Measurements from ENCODE around the gene ATP11C. TPM values are rescaled to one million over a fixed set of nuclear protein-coding genes. Genes with fewer than 3 reads are reported as not detected.

ATP11C gene
- total RNA-seq, 1 experiment from 2014 or later: 19.0 TPM

DNA sequence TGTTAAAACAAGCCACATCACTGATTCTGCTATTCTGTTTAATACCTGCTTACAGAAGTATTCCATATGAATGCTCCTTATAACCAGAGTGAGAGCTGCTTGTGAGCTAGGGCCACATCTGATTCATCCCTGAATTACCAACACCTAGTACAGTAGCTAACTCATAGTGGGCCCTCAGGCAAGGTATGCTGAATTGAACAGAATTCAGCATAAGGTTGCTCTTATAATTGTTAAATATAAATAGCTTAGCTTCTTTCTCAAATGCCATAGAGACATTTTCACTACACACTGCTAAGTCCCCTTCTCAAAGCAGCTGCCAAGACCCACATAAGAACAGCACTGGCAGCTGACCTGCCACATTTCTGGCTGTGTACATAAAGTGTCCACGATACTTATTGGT is 197.9 kb downstream of the ATP11C start:
- TF ChIP-seq, protein P1, sequence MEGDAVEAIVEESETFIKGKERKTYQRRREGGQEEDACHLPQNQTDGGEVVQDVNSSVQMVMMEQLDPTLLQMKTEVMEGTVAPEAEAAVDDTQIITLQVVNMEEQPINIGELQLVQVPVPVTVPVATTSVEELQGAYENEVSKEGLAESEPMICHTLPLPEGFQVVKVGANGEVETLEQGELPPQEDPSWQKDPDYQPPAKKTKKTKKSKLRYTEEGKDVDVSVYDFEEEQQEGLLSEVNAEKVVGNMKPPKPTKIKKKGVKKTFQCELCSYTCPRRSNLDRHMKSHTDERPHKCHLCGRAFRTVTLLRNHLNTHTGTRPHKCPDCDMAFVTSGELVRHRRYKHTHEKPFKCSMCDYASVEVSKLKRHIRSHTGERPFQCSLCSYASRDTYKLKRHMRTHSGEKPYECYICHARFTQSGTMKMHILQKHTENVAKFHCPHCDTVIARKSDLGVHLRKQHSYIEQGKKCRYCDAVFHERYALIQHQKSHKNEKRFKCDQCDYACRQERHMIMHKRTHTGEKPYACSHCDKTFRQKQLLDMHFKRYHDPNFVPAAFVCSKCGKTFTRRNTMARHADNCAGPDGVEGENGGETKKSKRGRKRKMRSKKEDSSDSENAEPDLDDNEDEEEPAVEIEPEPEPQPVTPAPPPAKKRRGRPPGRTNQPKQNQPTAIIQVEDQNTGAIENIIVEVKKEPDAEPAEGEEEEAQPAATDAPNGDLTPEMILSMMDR (IDR thresholded peaks at IDR 0.05; ENCODE audit: unreplicated experiment): no peak
- no peaks in the 10 kb centered on the region for H3K9me3 Mint-ChIP-seq (ENCODE audit: unreplicated experiment)
- CTCF ChIA-PET: interaction anchor here (1.3 kb wide), 1 partner anchor 13 kb away, joined by 3 read pairs; no protein-coding TSS in a partner anchor
- no peaks in the 10 kb centered on the region for H3K27me3 Mint-ChIP-seq (ENCODE audit: insufficient read depth, unreplicated experiment)
- POLR2A ChIA-PET: interaction anchor here (0.6 kb wide), 1 partner anchor 754 kb away, joined by 4 read pairs; no protein-coding TSS in a partner anchor
- H3K4me1 Mint-ChIP-seq (ENCODE audit: insufficient read depth, unreplicated experiment): no peaks in the 10 kb centered on the region
- no TSS peak for BruUV-seq (replicated peaks)
- H3K36me3 Mint-ChIP-seq (ENCODE audit: insufficient read depth, unreplicated experiment): peaks cover 11% of the 10 kb centered on the region
- no peak overlapping the region for H3K4me3 Mint-ChIP-seq (ENCODE audit: unreplicated experiment)
- intact Hi-C loops (cut with micrococcal nuclease): no loop called here
- no peak overlapping the region for H3K27ac Mint-ChIP-seq (ENCODE audit: low read depth, unreplicated experiment)
- DNase-seq (ENCODE audit: unreplicated experiment): no peak

DNA sequence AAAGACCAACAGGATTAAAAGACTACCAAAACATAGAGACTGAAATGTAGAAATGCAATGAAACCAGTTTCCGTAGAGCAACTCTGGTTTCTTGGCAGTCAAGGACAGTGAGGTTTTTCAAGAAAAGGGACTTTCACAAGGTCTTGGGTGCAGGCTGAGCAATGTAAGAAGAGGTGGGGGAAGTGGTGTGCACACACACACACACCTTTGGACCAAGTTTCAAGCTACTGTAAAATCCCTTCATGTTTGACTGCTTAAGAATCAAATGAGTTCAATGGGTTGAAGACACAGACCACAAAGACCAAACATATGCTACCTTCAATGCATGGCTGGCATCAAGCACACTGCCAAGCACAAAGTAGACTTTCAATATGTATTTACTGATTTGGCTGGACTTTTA is 207.1 kb downstream of the ATP11C start:
- TF ChIP-seq, protein P1 (IDR thresholded peaks at IDR 0.05; ENCODE audit: unreplicated experiment): no peak
- Mint-ChIP-seq H3K27ac (ENCODE audit: low read depth, unreplicated experiment) (no peak overlapping the region), H3K9me3 (ENCODE audit: unreplicated experiment) (no peaks in the 10 kb centered on the region), H3K36me3 (ENCODE audit: insufficient read depth, unreplicated experiment) (peaks cover 6% of the 10 kb centered on the region), H3K4me1 (ENCODE audit: insufficient read depth, unreplicated experiment) (no peaks in the 10 kb centered on the region), H3K4me3 (ENCODE audit: unreplicated experiment) (no peak overlapping the region), H3K27me3 (ENCODE audit: insufficient read depth, unreplicated experiment) (no peaks in the 10 kb centered on the region)
- intact Hi-C loops (cut with micrococcal nuclease): no loop called here
- ChIA-PET CTCF (interaction anchor here (0.6 kb wide), 1 partner anchor 333 kb away, joined by 4 read pairs; no protein-coding TSS in a partner anchor), POLR2A (no interaction called here)
- BruUV-seq (replicated peaks): no TSS peak
- no peak for DNase-seq (ENCODE audit: unreplicated experiment)

DNA sequence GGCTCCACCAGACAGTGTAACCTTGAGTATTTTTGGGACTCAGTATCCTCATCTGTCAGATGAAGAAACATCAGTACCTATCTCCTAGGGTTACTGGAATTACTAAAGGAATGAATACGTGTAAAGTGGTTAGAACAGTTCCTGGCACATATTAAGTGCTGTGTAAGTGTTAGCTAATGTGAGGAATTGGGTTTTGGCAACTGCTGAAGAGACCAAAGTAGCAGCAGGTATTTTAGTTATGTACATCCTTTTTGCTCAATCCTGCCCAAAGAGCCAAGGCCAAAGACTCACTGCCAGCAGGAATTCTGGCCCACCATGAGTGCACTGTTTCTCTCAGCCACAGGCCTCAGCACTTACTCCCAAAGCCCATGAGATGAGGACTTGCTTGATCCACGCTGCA is 208.2 kb downstream of the ATP11C start:
- Mint-ChIP-seq H3K27ac (ENCODE audit: low read depth, unreplicated experiment) (no peak overlapping the region), H3K4me3 (ENCODE audit: unreplicated experiment) (no peak overlapping the region), H3K36me3 (ENCODE audit: insufficient read depth, unreplicated experiment) (peaks cover 6% of the 10 kb centered on the region), H3K27me3 (ENCODE audit: insufficient read depth, unreplicated experiment) (no peaks in the 10 kb centered on the region), H3K4me1 (ENCODE audit: insufficient read depth, unreplicated experiment) (no peaks in the 10 kb centered on the region), H3K9me3 (ENCODE audit: unreplicated experiment) (no peaks in the 10 kb centered on the region)
- TF ChIP-seq, protein P1 (IDR thresholded peaks at IDR 0.05; ENCODE audit: unreplicated experiment): no peak
- no TSS peak for BruUV-seq (replicated peaks)
- ChIA-PET POLR2A (no interaction called here), CTCF (no interaction called here)
- intact Hi-C loops (cut with micrococcal nuclease): no loop called here
- DNase-seq (ENCODE audit: unreplicated experiment): no peak

DNA sequence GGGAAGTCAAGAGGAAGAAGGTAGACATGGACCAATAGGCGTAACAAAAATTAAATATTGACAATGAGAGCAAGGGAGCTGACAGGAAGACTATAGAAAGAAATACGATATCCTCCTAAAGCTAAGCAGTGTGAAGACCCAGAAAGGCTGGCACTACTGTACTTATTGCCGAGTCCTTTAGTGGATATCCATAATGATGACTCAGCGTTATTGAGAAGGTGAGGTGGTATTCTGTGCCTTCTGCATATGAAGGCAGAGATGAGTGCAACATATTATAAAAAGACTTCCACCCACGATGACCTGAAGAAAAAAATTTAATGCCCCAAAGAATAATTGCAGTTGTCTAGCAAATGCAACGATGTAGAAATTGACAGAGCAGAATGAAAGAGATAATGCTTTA is 211.9 kb downstream of the ATP11C start:
- TF ChIP-seq, protein P1 (IDR thresholded peaks at IDR 0.05; ENCODE audit: unreplicated experiment): no peak
- intact Hi-C loops (cut with micrococcal nuclease): no loop called here
- H3K36me3 Mint-ChIP-seq (ENCODE audit: insufficient read depth, unreplicated experiment): peaks cover 6% of the 10 kb centered on the region
- no peaks in the 10 kb centered on the region for H3K27me3 Mint-ChIP-seq (ENCODE audit: insufficient read depth, unreplicated experiment)
- H3K4me1 Mint-ChIP-seq (ENCODE audit: insufficient read depth, unreplicated experiment): no peaks in the 10 kb centered on the region
- no peak overlapping the region for H3K27ac Mint-ChIP-seq (ENCODE audit: low read depth, unreplicated experiment)
- BruUV-seq (replicated peaks): no TSS peak
- POLR2A ChIA-PET: no interaction called here
- no peak for DNase-seq (ENCODE audit: unreplicated experiment)
- CTCF ChIA-PET: no interaction called here
- H3K4me3 Mint-ChIP-seq (ENCODE audit: unreplicated experiment): no peak overlapping the region
- H3K9me3 Mint-ChIP-seq (ENCODE audit: unreplicated experiment): no peaks in the 10 kb centered on the region

Measured in MCF 10A (cell line).